ENCODE measurements around the gene HCN3.
"Not testable (repeated sequence)": the region's sequence is repeated elsewhere in the genome, so short reads cannot be mapped to it uniquely, and the experiment has no call there.

The HCN3 gene

DNA sequence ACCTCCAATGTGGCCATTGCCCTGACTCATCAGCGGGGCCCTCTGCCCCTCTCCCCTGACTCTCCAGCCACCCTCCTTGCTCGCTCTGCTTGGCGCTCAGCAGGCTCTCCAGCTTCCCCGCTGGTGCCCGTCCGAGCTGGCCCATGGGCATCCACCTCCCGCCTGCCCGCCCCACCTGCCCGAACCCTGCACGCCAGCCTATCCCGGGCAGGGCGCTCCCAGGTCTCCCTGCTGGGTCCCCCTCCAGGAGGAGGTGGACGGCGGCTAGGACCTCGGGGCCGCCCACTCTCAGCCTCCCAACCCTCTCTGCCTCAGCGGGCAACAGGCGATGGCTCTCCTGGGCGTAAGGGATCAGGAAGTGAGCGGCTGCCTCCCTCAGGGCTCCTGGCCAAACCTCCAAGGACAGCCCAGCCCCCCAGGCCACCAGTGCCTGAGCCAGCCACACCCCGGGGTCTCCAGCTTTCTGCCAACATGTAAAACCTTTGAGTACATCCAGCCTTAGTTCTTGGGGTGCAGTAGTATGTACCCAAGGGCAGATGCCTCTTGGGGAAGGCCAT, 10.8 kb downstream of the HCN3 start:
- Histone ChIP-seq H3K4me2 (ENCODE audit: low read length) (no peak overlapping the region), H3K9ac (ENCODE audit: low read depth, low read length) (no peak overlapping the region), H3K4me3 (ENCODE audit: low read length) (no peak overlapping the region), H3K36me3 (ENCODE audit: insufficient read depth, low read length) (no peaks in the 10 kb centered on the region), H3K4me1 (ENCODE audit: control insufficient read depth, insufficient read depth, low read length) (no peaks in the 10 kb centered on the region), H3K9me3 (replicated peaks; ENCODE audit: low read length) (no peaks in the 10 kb centered on the region), H3K27me3 (ENCODE audit: control insufficient read depth, insufficient read depth, low read length) (peaks cover 12% of the 10 kb centered on the region)

DNA sequence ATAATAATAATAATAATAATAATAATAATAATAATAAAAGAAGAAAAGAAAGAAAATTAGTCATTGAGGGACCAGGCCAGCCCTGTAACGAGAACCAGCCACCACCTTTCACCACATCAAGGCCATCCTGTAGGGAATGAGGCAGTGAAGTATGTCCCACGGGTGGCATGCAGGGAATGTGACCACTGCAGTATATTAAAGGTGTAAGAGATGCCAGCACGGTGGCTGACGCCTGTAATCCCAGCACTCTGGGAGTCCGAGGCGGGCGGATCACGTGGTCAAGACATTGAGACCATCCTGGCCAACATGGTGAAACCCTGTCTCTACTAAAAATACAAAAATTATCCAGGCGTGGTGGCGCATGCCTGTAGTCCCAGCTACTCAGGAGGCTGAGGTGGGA, 13.7 kb downstream of the HCN3 start:
- H3K36me3 ChIP-seq (ENCODE audit: insufficient read depth, low read length); H3K4me3 ChIP-seq (ENCODE audit: low read length); H3K9me3 ChIP-seq (replicated peaks; ENCODE audit: low read length); H3K4me2 ChIP-seq (ENCODE audit: low read length); H3K9ac ChIP-seq (ENCODE audit: low read depth, low read length): not testable (repeated sequence)
- H3K4me1 ChIP-seq (ENCODE audit: control insufficient read depth, insufficient read depth, low read length), result peaks cover 10% of the 10 kb centered on the region
- H3K27me3 ChIP-seq (ENCODE audit: control insufficient read depth, insufficient read depth, low read length), result peaks cover 39% of the 10 kb centered on the region

DNA sequence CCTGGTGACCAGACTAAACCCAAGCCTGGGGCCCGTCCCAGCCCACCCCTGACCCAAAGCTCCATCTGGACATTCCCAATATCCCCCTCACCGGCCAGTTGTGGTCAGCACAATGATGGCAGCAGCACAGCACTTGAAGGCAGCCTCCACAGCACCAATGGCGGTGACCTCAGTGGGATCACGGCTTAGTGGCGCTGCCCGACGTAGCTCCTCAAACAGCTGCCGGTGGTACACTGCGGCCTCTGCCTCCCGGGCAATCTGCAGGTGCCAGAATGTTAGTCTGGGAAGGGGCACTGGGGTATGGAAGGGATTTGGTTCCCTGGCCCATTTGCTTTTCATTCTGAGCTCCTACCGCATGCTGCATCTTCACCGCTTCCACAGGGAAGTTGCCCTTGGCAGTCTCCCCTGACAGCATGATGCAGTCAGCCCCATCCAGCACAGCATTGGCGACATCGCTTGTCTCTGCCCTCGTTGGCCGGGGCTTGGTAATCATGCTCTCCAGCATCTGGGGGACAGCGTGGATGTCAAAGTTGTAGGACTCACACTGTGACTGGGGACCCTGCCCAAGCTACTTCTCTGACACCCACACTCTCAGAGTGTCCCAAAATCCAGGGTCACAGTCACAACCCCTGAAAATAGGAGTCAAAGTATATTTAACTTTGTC, 16.0 kb downstream of the HCN3 start:
- Histone ChIP-seq H3K9ac (ENCODE audit: low read depth, low read length) (no peak overlapping the region), H3K4me3 (ENCODE audit: low read length) (no peak overlapping the region), H3K36me3 (ENCODE audit: insufficient read depth, low read length) (no peaks in the 10 kb centered on the region), H3K4me2 (ENCODE audit: low read length) (no peak overlapping the region), H3K27me3 (ENCODE audit: control insufficient read depth, insufficient read depth, low read length) (peaks cover 53% of the 10 kb centered on the region), H3K4me1 (ENCODE audit: control insufficient read depth, insufficient read depth, low read length) (peaks cover 10% of the 10 kb centered on the region), H3K9me3 (replicated peaks; ENCODE audit: low read length) (no peaks in the 10 kb centered on the region)

DNA sequence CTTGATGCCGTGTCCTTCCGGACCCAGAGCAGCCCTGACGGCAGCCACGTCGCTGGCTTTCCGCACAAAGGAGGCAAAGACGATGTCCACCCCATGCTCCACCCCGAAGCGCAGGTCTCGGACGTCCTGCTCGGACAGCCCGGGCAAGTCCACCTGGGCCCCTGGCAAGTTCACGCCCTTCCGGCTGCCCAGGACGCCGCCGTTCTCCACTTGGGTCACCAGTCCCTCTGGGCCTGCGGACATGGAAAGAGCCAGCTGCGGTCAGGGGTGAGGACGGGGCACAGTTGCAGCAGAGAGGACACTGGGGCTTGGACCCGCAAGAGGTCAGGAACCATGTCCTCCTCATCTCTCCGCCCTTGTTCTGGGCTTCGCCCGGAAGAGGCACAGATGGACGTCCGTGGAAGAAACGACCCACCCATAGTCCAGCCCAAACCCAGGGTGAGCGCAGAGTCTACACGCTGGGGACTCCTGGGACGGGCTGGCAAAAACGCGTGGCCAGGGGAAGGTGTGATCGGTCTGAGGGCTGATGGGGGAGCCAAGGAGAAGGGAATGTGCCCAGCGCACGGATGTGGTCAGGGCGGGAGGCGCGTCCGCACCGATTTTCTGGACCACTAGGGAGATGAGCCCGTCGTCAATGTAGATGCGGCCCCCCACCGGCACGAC, 17.4 kb downstream of the HCN3 start:
- no peaks in the 10 kb centered on the region for H3K36me3 ChIP-seq (ENCODE audit: insufficient read depth, low read length)
- H3K9me3 ChIP-seq (replicated peaks; ENCODE audit: low read length), result no peaks in the 10 kb centered on the region
- peaks cover 53% of the 10 kb centered on the region for H3K27me3 ChIP-seq (ENCODE audit: control insufficient read depth, insufficient read depth, low read length)
- peaks cover 10% of the 10 kb centered on the region for H3K4me1 ChIP-seq (ENCODE audit: control insufficient read depth, insufficient read depth, low read length)
- peak overlapping the region; percentile 71 for H3K4me2 ChIP-seq (ENCODE audit: low read length)
- H3K9ac ChIP-seq (ENCODE audit: low read depth, low read length), result no peak overlapping the region
- no peak overlapping the region for H3K4me3 ChIP-seq (ENCODE audit: low read length)

DNA sequence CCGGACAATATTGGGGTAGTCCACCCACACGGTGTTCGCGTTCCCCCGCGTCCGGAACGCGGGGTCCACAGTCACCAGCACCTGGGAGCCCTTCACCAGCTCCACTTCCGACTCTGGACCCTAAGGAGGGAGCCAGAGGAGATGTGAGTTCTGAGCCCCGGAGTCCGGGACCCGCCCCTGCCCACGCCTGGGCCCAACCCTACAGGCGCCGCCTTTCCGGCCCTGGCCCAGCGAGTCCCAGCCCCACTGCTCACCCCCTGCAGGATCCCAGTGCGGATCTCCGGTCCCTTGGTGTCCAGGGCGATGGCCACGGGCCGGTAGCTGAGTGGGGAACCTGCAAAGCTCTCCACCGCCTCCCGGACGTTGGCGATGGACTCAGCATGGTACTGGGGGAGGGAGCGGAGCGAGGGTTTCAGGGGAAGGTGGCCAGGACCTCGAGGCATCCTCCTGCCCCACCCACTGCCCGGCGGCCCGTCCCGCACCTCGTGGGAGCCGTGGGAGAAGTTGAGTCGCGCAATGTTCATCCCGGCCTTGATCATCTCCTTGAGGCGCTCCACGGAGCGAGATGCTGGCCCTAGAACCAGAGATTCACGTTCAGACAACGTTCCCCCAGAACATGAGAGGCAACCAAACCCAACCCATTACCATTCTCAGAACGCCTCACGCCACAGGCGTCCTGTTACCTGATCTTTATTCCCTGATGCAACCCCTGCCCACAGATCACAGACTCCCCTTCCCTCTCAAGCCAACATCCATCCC, 18.1 kb downstream of the HCN3 start:
- Histone ChIP-seq H3K9ac (ENCODE audit: low read depth, low read length) (no peak overlapping the region), H3K4me2 (ENCODE audit: low read length) (peak overlapping the region; percentile 71), H3K4me3 (ENCODE audit: low read length) (no peak overlapping the region), H3K9me3 (replicated peaks; ENCODE audit: low read length) (no peaks in the 10 kb centered on the region), H3K27me3 (ENCODE audit: control insufficient read depth, insufficient read depth, low read length) (peaks cover 53% of the 10 kb centered on the region), H3K4me1 (ENCODE audit: control insufficient read depth, insufficient read depth, low read length) (peaks cover 10% of the 10 kb centered on the region), H3K36me3 (ENCODE audit: insufficient read depth, low read length) (no peaks in the 10 kb centered on the region)

DNA sequence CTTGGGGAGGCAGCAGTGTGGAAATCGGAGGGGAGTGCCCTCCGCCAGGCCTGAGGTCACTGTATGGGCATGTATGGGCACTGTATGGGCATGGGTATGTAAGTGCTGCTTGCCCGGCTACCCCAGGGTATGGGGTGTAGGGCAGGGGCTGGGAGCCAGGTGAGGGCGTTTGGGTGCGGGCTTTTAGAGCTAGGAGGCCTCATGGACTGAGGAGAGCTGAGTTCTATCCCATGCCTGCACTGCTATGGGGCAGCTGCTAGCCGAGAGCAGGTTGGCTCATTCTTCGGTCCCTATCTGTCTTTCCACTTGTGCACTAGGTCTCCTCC, 18.6 kb downstream of the HCN3 start:
- H3K9me3 ChIP-seq (replicated peaks; ENCODE audit: low read length), result no peaks in the 10 kb centered on the region
- H3K36me3 ChIP-seq (ENCODE audit: insufficient read depth, low read length), result no peaks in the 10 kb centered on the region
- H3K4me2 ChIP-seq (ENCODE audit: low read length), result no peak overlapping the region
- H3K4me1 ChIP-seq (ENCODE audit: control insufficient read depth, insufficient read depth, low read length), result peaks cover 10% of the 10 kb centered on the region
- H3K4me3 ChIP-seq (ENCODE audit: low read length), result no peak overlapping the region
- H3K9ac ChIP-seq (ENCODE audit: low read depth, low read length), result no peak overlapping the region
- peaks cover 53% of the 10 kb centered on the region for H3K27me3 ChIP-seq (ENCODE audit: control insufficient read depth, insufficient read depth, low read length)

DNA sequence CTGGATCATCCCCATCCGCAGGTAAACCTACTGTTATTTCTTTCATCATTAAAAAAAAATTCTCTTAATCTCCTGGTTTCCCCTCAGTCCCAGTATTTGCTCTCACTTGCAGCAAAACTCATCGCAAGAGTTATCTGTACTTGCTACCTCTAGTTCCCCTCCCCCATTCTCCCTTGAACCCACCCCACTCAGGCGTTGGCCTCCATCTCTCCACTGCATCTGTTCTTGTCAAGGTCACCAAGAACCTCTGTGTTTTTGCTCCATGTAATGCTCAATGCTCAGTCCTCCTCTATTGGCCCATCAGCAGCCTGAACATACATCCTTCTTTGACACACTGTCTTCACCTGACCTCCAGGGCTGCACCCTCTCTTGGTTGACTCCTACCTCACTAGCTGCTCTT, 19.4 kb downstream of the HCN3 start:
- Histone ChIP-seq H3K9ac (ENCODE audit: low read depth, low read length) (no peak overlapping the region), H3K4me2 (ENCODE audit: low read length) (no peak overlapping the region), H3K4me1 (ENCODE audit: control insufficient read depth, insufficient read depth, low read length) (peaks cover 10% of the 10 kb centered on the region), H3K27me3 (ENCODE audit: control insufficient read depth, insufficient read depth, low read length) (peaks cover 49% of the 10 kb centered on the region), H3K4me3 (ENCODE audit: low read length) (no peak overlapping the region), H3K9me3 (replicated peaks; ENCODE audit: low read length) (no peaks in the 10 kb centered on the region), H3K36me3 (ENCODE audit: insufficient read depth, low read length) (no peaks in the 10 kb centered on the region)

DNA sequence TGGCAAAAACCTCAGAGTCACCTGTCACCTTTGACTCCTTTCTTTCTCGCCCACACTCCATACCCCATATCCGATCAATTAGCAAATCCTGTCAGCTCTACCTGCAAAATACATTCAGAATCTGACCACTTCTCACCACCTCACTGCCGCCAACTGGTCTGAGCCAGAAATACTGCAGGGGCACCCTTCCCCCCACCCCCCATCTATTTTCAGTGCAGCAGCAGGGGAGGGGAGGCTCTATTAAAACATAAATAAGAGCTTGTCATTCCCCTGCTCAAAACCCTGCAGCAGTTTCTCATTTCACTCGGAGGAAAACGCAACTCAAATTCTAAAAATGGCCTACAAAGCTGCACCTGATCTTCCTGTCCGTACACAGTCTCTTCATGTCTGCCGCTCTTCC, 20.1 kb downstream of the HCN3 start:
- Histone ChIP-seq H3K4me3 (ENCODE audit: low read length) (no peak overlapping the region), H3K36me3 (ENCODE audit: insufficient read depth, low read length) (no peaks in the 10 kb centered on the region), H3K9me3 (replicated peaks; ENCODE audit: low read length) (no peaks in the 10 kb centered on the region), H3K9ac (ENCODE audit: low read depth, low read length) (no peak overlapping the region), H3K4me1 (ENCODE audit: control insufficient read depth, insufficient read depth, low read length) (peaks cover 10% of the 10 kb centered on the region), H3K4me2 (ENCODE audit: low read length) (no peak overlapping the region), H3K27me3 (ENCODE audit: control insufficient read depth, insufficient read depth, low read length) (peaks cover 46% of the 10 kb centered on the region)

DNA sequence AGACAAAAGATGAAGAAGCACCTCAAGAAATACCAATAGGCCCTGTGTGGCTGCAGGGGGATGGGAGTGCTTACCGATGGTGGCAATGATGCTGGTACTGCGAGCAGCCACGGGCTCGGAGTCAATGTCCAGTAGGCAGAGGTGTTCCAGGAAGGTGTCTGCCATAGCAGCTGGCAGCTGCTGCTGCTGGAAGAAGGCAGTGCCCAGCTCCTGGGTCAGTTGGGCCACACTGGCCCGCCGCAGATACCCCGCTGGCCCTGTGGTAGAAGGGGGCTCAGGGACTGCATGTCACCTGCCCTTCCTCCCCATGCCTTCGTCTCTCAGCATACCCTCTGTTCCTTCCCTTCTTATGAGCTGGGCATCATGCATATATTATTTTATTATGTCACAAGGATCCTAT, 22.8 kb downstream of the HCN3 start:
- Histone ChIP-seq H3K27me3 (ENCODE audit: control insufficient read depth, insufficient read depth, low read length) (peaks cover 23% of the 10 kb centered on the region), H3K36me3 (ENCODE audit: insufficient read depth, low read length) (no peaks in the 10 kb centered on the region), H3K4me1 (ENCODE audit: control insufficient read depth, insufficient read depth, low read length) (peaks cover 7% of the 10 kb centered on the region), H3K4me3 (ENCODE audit: low read length) (no peak overlapping the region), H3K9me3 (replicated peaks; ENCODE audit: low read length) (no peaks in the 10 kb centered on the region), H3K4me2 (ENCODE audit: low read length) (no peak overlapping the region), H3K9ac (ENCODE audit: low read depth, low read length) (no peak overlapping the region)

DNA sequence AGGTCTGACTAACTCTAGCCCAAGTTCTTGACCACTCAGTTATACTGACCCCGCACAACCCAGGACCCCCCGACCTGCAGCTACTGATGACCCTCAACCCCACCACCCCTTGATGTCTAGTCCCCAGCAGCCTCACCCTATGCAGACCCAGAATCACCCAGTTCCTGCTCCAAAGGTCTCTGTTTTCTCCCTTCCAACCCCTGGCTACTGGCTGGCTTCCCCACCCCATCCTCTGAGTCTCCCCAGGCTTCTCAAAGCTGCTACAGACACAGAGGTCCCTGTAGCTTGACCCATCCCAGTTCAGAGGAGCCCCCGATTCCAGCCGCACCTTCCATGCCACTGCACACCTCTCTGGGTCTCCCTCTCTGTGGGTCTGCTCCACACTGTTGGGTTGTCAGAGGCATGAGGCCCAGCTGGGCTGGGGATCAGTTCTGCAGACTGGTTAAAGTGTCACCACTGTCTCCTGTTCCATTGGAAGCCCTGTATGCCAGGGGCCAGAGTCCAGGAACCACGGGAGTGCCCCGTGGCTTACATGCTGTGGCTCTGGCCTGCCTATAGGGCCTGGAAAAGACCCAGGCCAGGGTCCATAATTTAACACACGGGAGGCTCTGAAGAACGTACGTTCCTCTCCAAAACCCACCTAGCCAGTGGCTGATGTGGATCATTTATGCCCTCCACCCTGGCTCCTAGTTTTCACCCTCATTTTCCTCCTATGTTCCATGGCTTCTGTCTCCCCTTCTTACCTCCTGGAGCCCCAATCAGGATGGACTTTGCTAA, 23.5 kb downstream of the HCN3 start:
- Histone ChIP-seq H3K4me3 (ENCODE audit: low read length) (no peak overlapping the region), H3K4me2 (ENCODE audit: low read length) (no peak overlapping the region), H3K4me1 (ENCODE audit: control insufficient read depth, insufficient read depth, low read length) (peaks cover under 1% of the 10 kb centered on the region), H3K36me3 (ENCODE audit: insufficient read depth, low read length) (no peaks in the 10 kb centered on the region), H3K9me3 (replicated peaks; ENCODE audit: low read length) (no peaks in the 10 kb centered on the region), H3K27me3 (ENCODE audit: control insufficient read depth, insufficient read depth, low read length) (peaks cover 16% of the 10 kb centered on the region), H3K9ac (ENCODE audit: low read depth, low read length) (no peak overlapping the region)

DNA sequence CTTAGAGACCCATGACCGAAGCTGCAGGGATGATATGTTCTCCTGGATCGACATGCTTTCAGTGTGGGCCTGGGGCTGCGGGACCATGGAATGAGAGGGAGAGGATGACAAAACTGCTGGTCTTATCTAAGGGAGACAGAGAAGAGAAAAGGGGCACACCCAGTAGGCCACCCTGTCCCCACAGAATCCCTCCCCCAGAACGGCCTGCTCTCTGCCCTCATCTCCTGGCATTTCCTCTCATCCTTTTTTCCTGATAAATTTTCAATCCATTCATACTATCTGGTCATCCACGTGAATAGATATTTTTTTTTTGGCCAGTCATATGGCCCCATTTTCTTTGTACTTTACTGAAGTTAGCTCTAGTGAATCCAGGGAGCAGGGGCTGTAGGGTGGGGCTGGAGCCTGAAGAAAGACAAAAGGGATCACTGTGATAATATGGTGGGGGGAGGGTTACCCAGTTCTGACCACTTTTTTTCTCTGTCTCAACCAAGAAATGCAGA, 24.1 kb downstream of the HCN3 start, which contains the start of gene PKLR:
PKLR (minus strand) TSS at position 97 of the 500 bp plus-strand sequence; CDS start at position 54, 43 bp downstream.
- no peak within 1 kb of the TSS for H3K9ac ChIP-seq (ENCODE audit: low read depth, low read length)
- H3K9me3 ChIP-seq (replicated peaks; ENCODE audit: low read length), result no peaks in the 10 kb centered on the region
- no peak within 1 kb of the TSS for H3K4me2 ChIP-seq (ENCODE audit: low read length)
- H3K4me3 ChIP-seq (ENCODE audit: low read length), result no peak within 1 kb of the TSS
- peaks cover 12% of the 10 kb centered on the region for H3K27me3 ChIP-seq (ENCODE audit: control insufficient read depth, insufficient read depth, low read length)
- no peaks in the 10 kb centered on the region for H3K36me3 ChIP-seq (ENCODE audit: insufficient read depth, low read length)
- H3K4me1 ChIP-seq (ENCODE audit: control insufficient read depth, insufficient read depth, low read length), result no peaks in the 10 kb centered on the region
